Activated CD4-positive, alpha-beta memory T cell treated with anti-CD3 and anti-CD28 coated beads, Interleukin-2, amount 10 ng/mL, durations not matched to agents 7 days and 5 days (primary cell): ENCODE results near the gene PWWP2A. TPM values are rescaled to one million over a fixed set of nuclear protein-coding genes. Genes with fewer than 3 reads are reported as not detected.
"Not testable (repeated sequence)": the region's sequence is repeated elsewhere in the genome, so short reads cannot be mapped to it uniquely, and the experiment has no call there.

Experiments
- CTCF ChIA-PET: fragments of 350-600 bp; sonication (Branson Sonifier 250); formaldehyde crosslinking; loops from one replicate; lab custom pipeline; 2021; ENCODE audit warnings: antibody characterized with exemption, inconsistent platforms; lab: Charles Lee
- POLR2A ChIA-PET: fragments of 350-600 bp; sonication (Branson Sonifier 250); formaldehyde crosslinking; loops from one replicate; lab custom pipeline; 2021; ENCODE audit warnings: antibody characterized with exemption; lab: Charles Lee
- DNase-seq: peaks from one replicate; pipeline ENCODE4 v3.0.0-alpha.2; 2020
- H3K27ac Mint-ChIP-seq: one replicate; pipeline ENCODE4 v1.8.0; 2021; ENCODE audit warnings: mild to moderate bottlenecking, mixed read lengths
- H3K27me3 Mint-ChIP-seq: one replicate; pipeline ENCODE4 v1.8.0; 2021; ENCODE audit warnings: mixed read lengths
- H3K36me3 Mint-ChIP-seq: one replicate; pipeline ENCODE4 v1.8.0; 2021; ENCODE audit warnings: low read depth, mixed read lengths
- H3K4me1 Mint-ChIP-seq: one replicate; pipeline ENCODE4 v1.8.0; 2021; ENCODE audit warnings: mixed read lengths
- H3K4me3 Mint-ChIP-seq: one replicate; pipeline ENCODE4 v1.8.0; 2021; ENCODE audit warnings: mild to moderate bottlenecking, mixed read lengths
- H3K9me3 Mint-ChIP-seq: one replicate; pipeline ENCODE4 v1.8.0; 2021; ENCODE audit warnings: mixed read lengths
- total RNA-seq, 2 experiments: library from RNA; stranded (reverse); gene quantifications; one replicate each; pipeline ENCODE4 v1.2.3, GENCODE V29; 2021

PWWP2A gene
- total RNA-seq, 2 experiments from 2014 or later: 21.9 to 24.6 TPM

- ChIA-PET POLR2A (no interaction called here), CTCF (interaction anchor here (1.0 kb wide), 1 partner anchor 131 kb away, joined by 3 read pairs; no protein-coding TSS in a partner anchor)
- no peak for DNase-seq
- peaks cover 8% of the 10 kb centered on the region for H3K4me1 Mint-ChIP-seq
- no peak overlapping the region for H3K27ac Mint-ChIP-seq
- H3K27me3 Mint-ChIP-seq: no peaks in the 10 kb centered on the region
- H3K4me3 Mint-ChIP-seq: no peak overlapping the region
- no peaks in the 10 kb centered on the region for H3K9me3 Mint-ChIP-seq
- H3K36me3 Mint-ChIP-seq: no peaks in the 10 kb centered on the region
Observed at GRCh38 chr5:160152901-160153300, 33.7 kb upstream of the PWWP2A start.

GRCh38 chr5:160152287-160152686 is 33.0 kb upstream of the PWWP2A start:
- Mint-ChIP-seq H3K27me3 (no peaks in the 10 kb centered on the region), H3K9me3 (no peaks in the 10 kb centered on the region), H3K27ac (no peak overlapping the region), H3K36me3 (no peaks in the 10 kb centered on the region), H3K4me1 (peaks cover 8% of the 10 kb centered on the region), H3K4me3 (no peak overlapping the region)
- DNase-seq: no peak
- ChIA-PET CTCF (no interaction called here), POLR2A (no interaction called here)

GRCh38 chr5:160151017-160151416 is 31.8 kb upstream of the PWWP2A start:
- H3K9me3 Mint-ChIP-seq: no peaks in the 10 kb centered on the region
- no peak overlapping the region for H3K4me3 Mint-ChIP-seq
- no peak overlapping the region for H3K27ac Mint-ChIP-seq
- ChIA-PET CTCF (no interaction called here), POLR2A (no interaction called here)
- H3K4me1 Mint-ChIP-seq: peaks cover 8% of the 10 kb centered on the region
- H3K36me3 Mint-ChIP-seq: no peaks in the 10 kb centered on the region
- DNase-seq: no peak
- peaks cover 2% of the 10 kb centered on the region for H3K27me3 Mint-ChIP-seq

- H3K4me3 Mint-ChIP-seq: no peak overlapping the region
- H3K4me1 Mint-ChIP-seq: peaks cover 8% of the 10 kb centered on the region
- ChIA-PET CTCF (no interaction called here), POLR2A (no interaction called here)
- H3K36me3 Mint-ChIP-seq: no peaks in the 10 kb centered on the region
- H3K9me3 Mint-ChIP-seq: no peaks in the 10 kb centered on the region
- H3K27me3 Mint-ChIP-seq: peaks cover 2% of the 10 kb centered on the region
- no peak for DNase-seq
- no peak overlapping the region for H3K27ac Mint-ChIP-seq
Observed at GRCh38 chr5:160150381-160150780, 31.1 kb upstream of the PWWP2A start.

DNA sequence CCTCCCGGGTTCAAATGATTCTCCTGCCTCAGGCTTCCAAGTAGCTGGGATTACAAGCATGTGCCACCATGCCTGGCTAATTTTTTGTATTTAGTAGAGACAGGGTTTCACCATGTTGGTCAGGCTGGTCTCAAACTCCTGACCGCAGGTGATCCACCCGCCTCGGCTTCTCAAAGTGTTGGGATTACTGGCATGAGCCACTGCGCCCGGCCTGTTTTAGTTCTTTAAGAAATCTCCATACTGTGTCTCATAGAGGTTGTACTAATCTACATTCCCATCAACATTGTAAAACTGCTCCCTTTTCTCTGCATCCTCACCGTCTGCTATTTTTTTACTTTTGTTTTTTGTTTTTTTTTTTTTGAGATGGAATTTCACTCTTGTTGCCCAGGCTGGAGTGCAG is 25.2 kb upstream of the PWWP2A start:
- H3K27me3 Mint-ChIP-seq, H3K27ac Mint-ChIP-seq, CTCF ChIA-PET, H3K9me3 Mint-ChIP-seq, H3K4me1 Mint-ChIP-seq, H3K36me3 Mint-ChIP-seq, DNase-seq, POLR2A ChIA-PET, H3K4me3 Mint-ChIP-seq: not testable (repeated sequence)

DNA sequence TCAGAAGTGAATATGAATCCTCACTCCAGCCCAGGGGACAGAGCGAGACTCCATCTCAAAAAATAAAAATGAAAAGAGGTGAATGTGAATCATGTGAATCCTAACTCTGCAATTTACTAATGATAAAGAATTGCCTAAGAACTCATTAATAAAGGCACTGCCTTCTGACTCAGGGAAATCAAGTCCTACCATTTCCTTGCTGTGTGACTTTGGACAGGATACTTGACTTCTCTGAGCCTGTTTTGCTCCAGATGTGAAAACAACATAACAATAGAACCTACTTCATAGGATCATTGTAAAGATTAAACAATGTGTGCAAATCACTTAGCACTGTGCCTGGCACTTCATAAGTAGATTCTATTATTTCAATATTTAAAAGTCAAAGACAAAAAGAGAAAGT is 15.1 kb upstream of the PWWP2A start:
- H3K27me3 Mint-ChIP-seq: no peaks in the 10 kb centered on the region
- CTCF ChIA-PET: no interaction called here
- H3K4me1 Mint-ChIP-seq: no peaks in the 10 kb centered on the region
- no peak for DNase-seq
- no peak overlapping the region for H3K4me3 Mint-ChIP-seq
- POLR2A ChIA-PET: no interaction called here
- no peak overlapping the region for H3K27ac Mint-ChIP-seq
- no peaks in the 10 kb centered on the region for H3K9me3 Mint-ChIP-seq
- no peaks in the 10 kb centered on the region for H3K36me3 Mint-ChIP-seq

DNA sequence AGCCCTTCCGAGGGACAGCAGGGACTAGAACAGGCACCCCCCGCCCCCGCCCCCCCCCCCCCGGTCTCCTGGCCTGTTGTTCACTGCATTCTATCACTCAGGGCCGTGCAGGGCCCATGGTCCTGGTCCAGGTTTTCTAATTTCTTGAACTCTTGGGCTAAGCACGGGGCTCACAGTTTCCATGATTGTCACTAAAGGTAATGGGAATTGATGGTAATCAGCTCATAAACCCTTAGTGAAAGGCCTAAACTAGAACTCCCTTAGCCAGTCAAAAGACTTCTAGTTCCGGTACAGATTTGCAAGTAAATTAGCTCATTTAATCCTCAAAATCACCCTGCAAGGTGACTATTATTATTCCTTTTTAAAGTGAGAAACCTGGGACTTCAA is 14.7 kb upstream of the PWWP2A start:
- no peaks in the 10 kb centered on the region for H3K36me3 Mint-ChIP-seq
- no peak for DNase-seq
- ChIA-PET CTCF (no interaction called here), POLR2A (no interaction called here)
- no peaks in the 10 kb centered on the region for H3K4me1 Mint-ChIP-seq
- H3K9me3 Mint-ChIP-seq: no peaks in the 10 kb centered on the region
- no peak overlapping the region for H3K4me3 Mint-ChIP-seq
- H3K27ac Mint-ChIP-seq: no peak overlapping the region
- no peaks in the 10 kb centered on the region for H3K27me3 Mint-ChIP-seq

DNA sequence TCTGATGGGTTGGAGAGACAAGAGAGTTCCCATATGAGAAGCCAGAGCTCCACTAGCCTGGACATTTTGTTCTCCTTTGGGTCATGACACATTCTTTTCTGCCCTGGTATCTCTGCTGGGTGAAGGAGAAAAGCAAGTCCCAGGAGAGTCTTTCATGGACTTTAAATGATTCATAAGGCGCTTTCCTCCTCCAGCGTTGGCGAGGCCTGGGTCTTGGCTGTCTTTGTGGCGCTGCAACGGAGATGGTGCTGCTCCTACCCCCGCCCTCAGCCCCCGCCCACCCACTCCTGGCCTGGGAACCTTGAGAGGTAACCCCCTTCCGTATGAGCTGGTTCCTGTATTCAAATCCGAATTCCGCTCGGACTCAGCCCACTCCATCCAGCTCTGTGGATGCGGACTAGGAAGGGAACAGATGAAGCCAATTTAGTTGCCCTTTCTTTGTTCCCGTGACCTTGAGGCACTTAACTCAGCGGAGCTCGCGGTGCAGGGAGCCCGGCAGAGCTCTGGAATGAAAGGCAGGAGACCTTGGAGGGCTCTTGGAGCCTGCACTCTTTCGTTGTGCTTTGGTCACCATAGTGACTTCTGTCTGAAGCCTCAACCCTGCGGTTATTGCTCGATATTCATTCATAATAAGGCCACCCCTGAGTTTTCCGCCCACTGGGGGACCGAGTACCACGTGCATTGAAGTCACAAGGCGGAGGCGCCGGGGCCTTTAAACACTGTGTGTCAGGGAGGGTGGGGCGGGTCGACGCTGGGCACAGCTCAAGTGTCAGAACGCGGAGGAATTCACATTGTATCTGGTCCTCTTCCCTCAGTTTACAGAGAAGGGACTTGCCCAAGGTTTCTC is 14.0 kb upstream of the PWWP2A start:
- no peaks in the 10 kb centered on the region for H3K36me3 Mint-ChIP-seq
- H3K27me3 Mint-ChIP-seq: no peaks in the 10 kb centered on the region
- no peaks in the 10 kb centered on the region for H3K4me1 Mint-ChIP-seq
- ChIA-PET POLR2A (no interaction called here), CTCF (no interaction called here)
- no peak for DNase-seq
- H3K4me3 Mint-ChIP-seq: no peak overlapping the region
- H3K27ac Mint-ChIP-seq: no peak overlapping the region
- H3K9me3 Mint-ChIP-seq: no peaks in the 10 kb centered on the region

DNA sequence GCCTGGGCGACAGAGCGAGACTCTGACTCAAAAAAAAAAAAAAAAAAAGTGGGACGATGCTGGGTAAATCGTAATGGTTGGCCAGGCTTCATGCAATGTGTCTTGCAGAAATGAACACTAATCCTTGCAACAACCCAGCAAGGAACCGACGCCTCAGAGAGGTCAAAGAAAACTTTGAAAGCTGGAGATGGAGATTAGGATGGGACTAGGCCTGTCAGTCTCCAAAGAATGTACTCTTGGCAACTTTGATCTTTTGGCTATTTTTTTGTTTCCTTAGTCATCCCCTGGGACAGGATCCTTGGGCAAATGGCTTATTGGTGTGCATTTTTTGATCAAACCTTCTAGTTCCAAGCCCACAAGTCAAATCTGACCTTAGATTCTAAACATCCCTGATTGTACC is 10.6 kb upstream of the PWWP2A start:
- Mint-ChIP-seq H3K4me3 (no peak overlapping the region), H3K4me1 (no peaks in the 10 kb centered on the region), H3K27me3 (no peaks in the 10 kb centered on the region), H3K36me3 (no peaks in the 10 kb centered on the region), H3K9me3 (no peaks in the 10 kb centered on the region), H3K27ac (no peak overlapping the region)
- no peak for DNase-seq
- CTCF ChIA-PET: interaction anchor here (0.7 kb wide), 1 partner anchor 651 kb away, joined by 4 read pairs; no protein-coding TSS in a partner anchor
- POLR2A ChIA-PET: no interaction called here

GRCh38 chr5:160128632-160129031 is 9.4 kb upstream of the PWWP2A start:
- H3K4me3 Mint-ChIP-seq: no peak overlapping the region

DNA sequence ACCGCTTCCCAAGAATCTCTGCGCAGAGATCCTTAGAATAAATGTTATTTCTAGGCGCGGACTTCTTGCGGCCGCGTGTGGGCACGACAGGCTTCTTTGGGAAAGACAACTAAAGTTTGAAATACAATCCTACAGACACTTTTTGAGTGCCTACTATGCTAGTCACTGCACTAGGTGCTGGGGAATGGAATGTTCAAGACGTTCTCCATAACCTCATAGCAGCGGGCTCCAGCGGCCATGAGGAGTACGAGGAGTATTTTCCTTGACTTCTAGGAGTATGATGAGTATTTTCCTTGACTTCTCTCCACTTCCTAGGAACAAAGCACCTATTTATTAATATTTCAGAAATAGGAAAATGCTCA is 636 bp upstream of the PWWP2A start:
- H3K36me3 Mint-ChIP-seq: peaks cover 12% of the 10 kb centered on the region
- no peaks in the 10 kb centered on the region for H3K9me3 Mint-ChIP-seq
- H3K27ac Mint-ChIP-seq: peak overlapping the region; percentile 86
- POLR2A ChIA-PET: no interaction called here
- H3K4me1 Mint-ChIP-seq: peaks cover 22% of the 10 kb centered on the region
- H3K4me3 Mint-ChIP-seq: peak overlapping the region; percentile 89
- H3K27me3 Mint-ChIP-seq: peaks cover 8% of the 10 kb centered on the region
- DNase-seq: no peak
- CTCF ChIA-PET: no interaction called here

More at GRCh38 chr5:160128632-160129031, 9.4 kb upstream of the PWWP2A start:
- H3K27ac Mint-ChIP-seq: no peak overlapping the region
- POLR2A ChIA-PET: no interaction called here
- no peaks in the 10 kb centered on the region for H3K4me1 Mint-ChIP-seq
- H3K9me3 Mint-ChIP-seq: no peaks in the 10 kb centered on the region
- CTCF ChIA-PET: no interaction called here
- no peak for DNase-seq
- no peaks in the 10 kb centered on the region for H3K36me3 Mint-ChIP-seq
- H3K27me3 Mint-ChIP-seq: no peaks in the 10 kb centered on the region

DNA sequence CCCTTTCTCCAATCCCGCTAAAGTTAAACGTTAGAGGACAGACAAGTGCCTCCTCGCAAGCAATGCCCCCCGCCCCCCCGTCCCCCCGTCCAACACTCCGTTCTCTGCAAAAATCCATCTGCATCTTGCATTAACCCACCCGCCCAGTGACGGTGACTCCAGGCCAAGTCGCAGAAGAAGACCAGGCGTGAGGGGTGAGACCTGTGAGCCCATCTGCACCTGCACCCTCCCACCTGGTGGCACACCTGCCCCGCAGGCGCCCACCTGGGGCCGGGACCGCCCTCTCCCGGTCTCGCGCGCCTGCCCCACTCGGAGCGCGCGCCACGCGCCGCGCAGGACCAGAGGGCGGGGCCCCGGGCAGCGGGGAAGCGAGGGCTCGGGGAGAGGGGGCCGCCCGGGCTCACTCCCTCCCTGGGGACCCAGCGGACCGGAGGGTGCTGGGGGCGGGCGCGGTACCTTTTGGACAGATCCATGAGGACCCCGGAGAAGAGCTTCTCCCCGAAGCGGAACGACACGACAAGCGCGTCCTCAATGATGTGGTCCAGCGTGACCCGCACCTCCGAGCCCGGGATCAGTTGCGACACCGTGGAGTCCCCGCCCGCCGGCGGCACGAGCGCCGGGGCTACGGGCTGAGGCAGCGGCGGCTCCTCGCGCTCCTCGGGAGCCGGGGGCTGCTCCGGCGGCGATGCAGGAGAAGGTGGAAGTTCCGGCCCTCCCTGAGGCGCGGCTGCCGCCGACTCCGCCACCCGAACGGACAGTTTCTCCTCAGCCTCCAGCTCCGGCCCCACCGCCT is 705 bp downstream of the PWWP2A start:
- DNase-seq: peak; percentile 51
- peaks cover 23% of the 10 kb centered on the region for H3K36me3 Mint-ChIP-seq
- peaks cover 22% of the 10 kb centered on the region for H3K4me1 Mint-ChIP-seq
- H3K9me3 Mint-ChIP-seq: no peaks in the 10 kb centered on the region
- ChIA-PET POLR2A (interaction anchor here (0.6 to 1.6 kb wide), 4 partner anchors 74 to 911 kb away, joined by 3 to 9 read pairs (median 5); partner anchors contain the start of genes PTTG1 and TTC1), CTCF (interaction anchor here (1.0 kb wide), 1 partner anchor 10 kb away, joined by 3 read pairs; no protein-coding TSS in a partner anchor)
- peak overlapping the region; percentile 75 for H3K4me3 Mint-ChIP-seq
- H3K27ac Mint-ChIP-seq: peak overlapping the region; percentile 60
- H3K27me3 Mint-ChIP-seq: peaks cover 8% of the 10 kb centered on the region

DNA sequence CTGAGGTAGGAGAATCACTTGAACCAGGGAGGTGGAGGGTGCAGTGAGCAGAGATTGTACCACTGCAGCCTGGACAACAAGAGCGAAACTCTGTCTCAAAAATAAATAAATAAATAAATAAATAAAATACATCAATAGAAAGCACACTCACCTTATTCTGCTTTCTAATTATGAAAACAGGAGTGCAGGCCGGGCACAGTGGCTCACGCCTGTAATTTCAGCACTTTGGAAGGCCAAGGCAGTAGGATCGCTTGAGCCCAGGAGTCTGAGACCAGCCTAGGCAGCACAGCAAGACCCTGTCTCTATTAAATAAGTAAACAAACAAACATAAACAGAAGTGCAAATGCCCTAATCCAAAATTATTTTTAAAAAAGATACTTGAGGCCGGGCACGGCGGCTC is 2.3 kb downstream of the PWWP2A start:
- H3K4me1 Mint-ChIP-seq: peaks cover 22% of the 10 kb centered on the region
- H3K4me3 Mint-ChIP-seq: no peak overlapping the region
- H3K36me3 Mint-ChIP-seq: peaks cover 34% of the 10 kb centered on the region
- no peak for DNase-seq
- no peaks in the 10 kb centered on the region for H3K9me3 Mint-ChIP-seq
- H3K27me3 Mint-ChIP-seq: no peaks in the 10 kb centered on the region
- CTCF ChIA-PET: no interaction called here
- POLR2A ChIA-PET: no interaction called here
- no peak overlapping the region for H3K27ac Mint-ChIP-seq
